Activated naive CD8-positive, alpha-beta T cell treated with anti-CD3 and anti-CD28 coated beads, Interleukin-2, amount 50 U/mL, for 16 hours (primary cell): ENCODE results near the gene BCOR.

Source experiments
- DNase-seq: peaks from one replicate; pipeline ENCODE4 v3.0.0-alpha.2; 2020; ENCODE audit warnings: low read depth, low spot score

The BCOR gene

DNA sequence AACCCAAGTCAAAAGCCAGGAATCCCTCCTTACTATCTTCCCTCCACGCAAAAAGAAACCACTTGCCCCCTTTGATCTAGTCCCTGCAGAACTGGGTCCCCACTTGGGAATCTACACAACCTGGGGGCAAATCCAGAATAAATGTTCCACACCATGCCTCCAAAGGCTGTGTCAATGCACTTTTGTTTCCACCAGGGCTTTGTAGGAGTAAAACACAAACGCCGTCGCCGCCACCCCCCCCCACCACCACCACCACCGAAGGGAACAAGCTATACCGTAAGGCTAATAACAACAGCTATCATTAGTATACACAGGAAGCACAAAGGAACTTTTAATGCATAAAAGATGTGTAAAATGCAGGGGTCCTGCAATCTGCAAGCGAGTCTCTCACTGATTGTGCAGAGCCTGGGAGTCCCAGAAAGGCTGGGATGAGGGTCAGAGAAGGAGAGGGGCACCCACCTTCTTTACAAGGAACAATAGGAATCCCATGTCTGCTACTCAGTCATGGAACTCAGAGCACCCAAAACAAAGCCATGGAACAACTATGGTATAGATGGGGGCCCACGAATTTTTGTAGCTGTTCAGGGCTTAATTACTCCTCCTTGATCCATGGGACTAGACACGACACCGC is 13.2 kb downstream of the BCOR start:
- no peak for DNase-seq

- no peak for DNase-seq
Observed at GRCh38 chrX:40083979-40084359, 13.8 kb downstream of the BCOR start.

- no peak for DNase-seq
Observed at GRCh38 chrX:40083120-40083978, 14.4 kb downstream of the BCOR start.

GRCh38 chrX:40082447-40083119 is 15.2 kb downstream of the BCOR start:
- DNase-seq = no peak

- DNase-seq = no peak
Observed at GRCh38 chrX:40081679-40082068, 16.1 kb downstream of the BCOR start.

GRCh38 chrX:40080894-40081678 is 16.7 kb downstream of the BCOR start:
- no peak for DNase-seq

- no peak for DNase-seq
Observed at GRCh38 chrX:40079572-40079971, 18.2 kb downstream of the BCOR start.

DNA sequence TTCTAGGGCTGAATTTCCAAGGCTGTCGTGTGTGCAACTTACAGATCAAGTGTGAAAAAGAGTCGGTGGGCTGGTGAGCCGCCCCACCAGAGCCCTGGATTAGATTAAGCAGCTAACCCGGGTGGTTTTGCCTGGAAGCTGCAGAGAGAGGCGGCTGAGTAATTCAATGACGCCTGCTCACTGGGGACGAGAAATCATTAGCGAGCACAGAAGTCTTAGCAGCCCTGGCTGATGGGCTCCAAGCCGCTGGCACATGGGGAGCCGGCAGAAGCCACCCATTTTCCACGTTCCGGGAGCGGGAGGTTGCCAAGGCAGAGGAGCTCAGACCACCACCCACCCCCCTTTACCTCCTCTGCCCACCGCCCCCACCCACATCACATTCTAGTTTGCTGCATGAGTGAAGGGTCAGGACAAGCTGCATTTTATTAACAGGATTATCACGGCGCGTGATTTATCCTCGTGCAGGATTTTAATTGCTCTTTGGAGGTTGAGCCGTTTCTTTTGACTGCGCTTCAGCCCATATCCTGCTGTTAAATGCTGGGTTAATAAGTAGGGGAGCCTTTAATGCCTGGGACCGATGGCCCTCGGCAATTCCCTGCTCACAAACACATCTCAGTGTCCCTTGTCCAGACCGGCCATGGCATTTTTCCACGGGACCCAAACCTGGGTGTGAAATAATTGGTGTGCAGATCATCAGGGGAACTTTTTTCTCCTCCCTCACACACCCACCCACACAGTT is 19.1 kb downstream of the BCOR start:
- no peak for DNase-seq

GRCh38 chrX:40077906-40078305 is 19.9 kb downstream of the BCOR start:
- DNase-seq = no peak

DNA sequence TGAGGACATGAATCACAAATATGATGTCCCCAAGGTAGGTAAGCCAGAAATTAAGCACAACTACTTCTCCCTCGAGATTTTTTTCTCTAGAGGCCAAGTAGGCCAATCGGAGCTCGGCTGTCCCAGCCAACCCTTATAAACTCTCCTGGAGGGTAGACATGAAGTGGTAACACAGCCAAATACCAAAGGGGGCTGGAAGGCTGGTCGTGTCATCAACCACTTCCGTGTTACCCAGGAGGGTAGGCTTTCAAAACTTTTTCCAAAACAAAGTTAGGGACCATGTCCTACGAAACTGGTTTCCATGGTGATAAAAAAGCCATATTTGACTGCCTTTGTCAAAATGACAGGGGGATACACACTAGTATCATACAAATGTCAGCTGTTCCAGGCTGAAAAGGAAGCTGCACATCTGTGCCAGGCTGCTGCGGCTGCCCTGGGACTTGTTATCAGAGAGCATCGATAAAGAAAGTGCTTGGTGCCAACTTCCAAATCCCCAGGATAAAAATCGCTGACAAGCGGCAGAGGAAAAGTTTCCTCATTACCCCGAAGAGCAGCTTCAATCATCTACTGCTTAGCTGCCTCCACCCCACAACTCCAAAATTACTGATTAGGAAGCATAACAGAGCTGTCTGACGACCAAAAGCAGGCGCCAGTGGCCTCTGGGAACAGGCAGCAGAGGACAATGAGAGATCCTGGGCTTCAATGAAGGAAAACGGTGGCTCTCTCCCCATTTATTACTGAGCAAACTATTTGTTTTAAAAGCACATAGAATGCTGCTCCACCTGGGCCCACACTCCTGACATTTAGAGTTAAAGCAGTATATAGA is 20.8 kb downstream of the BCOR start:
- DNase-seq = no peak

DNA sequence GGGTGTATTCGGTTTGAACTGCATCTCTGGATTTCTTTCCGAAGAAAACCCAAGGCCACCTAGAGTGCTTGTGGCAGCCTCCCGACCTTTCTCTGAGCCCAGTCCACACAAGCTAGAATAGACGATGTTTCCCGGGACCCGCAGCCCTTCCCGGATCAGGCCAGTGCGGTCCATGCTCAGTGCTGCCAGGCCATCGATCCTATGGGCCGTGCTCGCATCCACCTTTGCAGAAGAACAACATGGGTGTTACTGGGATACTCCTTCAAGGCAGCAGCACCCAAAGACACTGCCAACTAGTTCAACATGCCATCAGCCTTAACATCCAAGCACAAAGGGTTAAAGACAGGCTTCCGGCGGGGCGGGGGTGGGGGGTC is 22.8 kb downstream of the BCOR start:
- DNase-seq = no peak

- DNase-seq = no peak
Observed at GRCh38 chrX:40074080-40074958, 23.4 kb downstream of the BCOR start.

DNA sequence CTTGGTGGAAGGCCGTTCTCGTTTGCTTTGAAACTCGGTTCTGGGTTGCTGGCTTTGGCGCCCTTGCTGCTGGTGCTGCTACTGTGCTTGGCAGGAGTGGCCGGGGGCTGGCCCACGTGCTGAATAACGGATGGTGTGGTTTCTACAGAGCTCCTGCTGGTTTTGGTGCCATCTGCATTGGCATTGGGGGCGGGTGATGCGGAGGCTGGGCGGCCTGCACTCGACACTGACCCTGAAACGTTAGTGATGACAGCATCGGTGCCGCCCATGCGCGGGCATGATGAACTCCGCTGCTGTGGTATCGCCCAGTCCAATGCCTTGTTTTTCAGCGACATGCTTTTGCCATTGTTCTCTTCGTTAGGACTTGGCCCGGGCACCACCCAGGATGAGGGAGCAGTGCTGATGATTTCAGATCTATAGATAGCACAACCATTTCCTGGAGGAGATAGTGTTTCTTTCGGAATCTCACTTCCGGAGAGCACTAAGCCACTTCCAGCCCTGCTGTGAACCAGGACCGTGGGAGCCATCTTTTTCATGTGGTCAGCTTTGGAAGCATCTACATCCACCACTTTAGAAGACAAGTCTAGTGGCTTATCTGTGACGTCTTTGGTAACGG is 24.2 kb downstream of the BCOR start:
- no peak for DNase-seq

DNA sequence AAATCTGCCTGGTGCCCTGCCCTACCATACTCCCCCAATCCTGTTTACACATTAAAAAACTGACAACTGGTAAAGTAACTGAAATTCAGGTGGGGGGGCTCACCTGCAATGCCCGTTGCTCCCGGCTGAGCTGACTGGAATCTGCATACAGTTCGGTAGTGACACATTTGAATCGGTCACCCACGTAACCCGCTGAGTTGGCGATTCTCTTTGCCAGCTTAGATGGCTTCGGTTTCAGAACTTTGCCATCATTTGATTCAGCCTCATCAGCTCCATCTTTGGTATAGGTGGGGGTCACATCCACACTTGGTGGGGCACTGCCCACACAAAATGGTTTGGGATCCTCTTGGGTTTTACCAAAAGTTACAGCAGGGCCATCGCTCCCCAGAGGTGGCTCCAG is 25.5 kb downstream of the BCOR start:
- no peak for DNase-seq

- no peak for DNase-seq
Observed at GRCh38 chrX:40068048-40068447, 29.7 kb downstream of the BCOR start.

GRCh38 chrX:40066700-40067099 is 31.1 kb downstream of the BCOR start:
- DNase-seq = no peak

DNA sequence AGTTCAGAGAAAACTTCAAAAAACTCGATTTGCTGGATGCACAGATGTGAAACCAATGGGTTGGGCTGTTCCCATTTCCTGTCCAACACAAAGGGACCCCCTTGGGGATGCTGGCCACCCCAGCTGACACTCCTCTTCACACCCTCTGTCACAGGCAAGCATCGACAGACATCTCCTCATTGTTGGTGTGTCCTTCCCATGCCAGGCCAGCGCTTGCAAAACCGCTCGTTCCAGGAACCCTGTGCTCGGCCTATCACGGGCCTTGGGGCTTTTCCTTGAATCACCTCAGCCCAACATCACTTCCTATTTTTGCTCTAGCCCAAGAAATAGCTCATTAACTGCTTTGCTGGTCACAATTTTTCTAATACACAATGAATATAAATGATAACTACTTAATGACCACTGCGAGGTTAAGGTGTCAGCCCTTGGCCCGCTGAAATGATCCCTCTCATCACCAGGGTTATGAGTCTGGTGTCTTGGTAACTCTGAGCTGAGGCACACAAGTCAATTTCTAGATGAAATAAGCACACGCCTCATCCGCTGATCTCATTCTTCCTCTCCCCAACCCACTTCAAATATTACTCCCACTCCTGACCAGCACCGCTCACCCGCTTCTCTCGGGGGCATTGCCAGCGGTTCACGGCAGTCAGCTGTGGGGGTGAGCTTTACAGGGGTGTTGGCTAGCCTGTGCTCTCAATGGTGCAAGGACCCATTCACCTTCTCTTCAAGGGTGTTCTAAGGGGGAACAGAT is 32.3 kb downstream of the BCOR start:
- DNase-seq = no peak

GRCh38 chrX:40064055-40064597 is 33.6 kb downstream of the BCOR start:
- no peak for DNase-seq
